Fibroblast of lung (primary cell): Measurements from ENCODE around the gene RAB25. TPM values are rescaled to one million over a fixed set of nuclear protein-coding genes. Genes with fewer than 3 reads are reported as not detected.
A peak's percentile ranks its signal among the peaks of the same experiment; 100 is the strongest.

Experiments used
- DNase-seq, 2 donors: peaks; one replicate each; pipeline versions ENCODE4 v3.0.0 to v3.0.0-alpha.2; 2010; ENCODE audit warnings: low read depth in 2 of 2
- H2AFZ ChIP-seq: 2 replicates; pipeline ENCODE4 v1.5.1; 2012; ENCODE audit warnings: low read length, control low read depth, inconsistent platforms
- H3K27ac ChIP-seq: 2 replicates; pipeline ENCODE4 v1.5.1; 2011; ENCODE audit warnings: low read length, control low read depth; ENCODE audit not compliant: insufficient read depth
- H3K27me3 ChIP-seq: 2 replicates; pipeline ENCODE4 v1.5.1; 2011; ENCODE audit warnings: mild to moderate bottlenecking, low read length; ENCODE audit not compliant: control insufficient read depth, insufficient read depth
- H3K36me3 ChIP-seq: 2 replicates; pipeline ENCODE4 v1.5.1; 2011; ENCODE audit warnings: low read length; ENCODE audit not compliant: control insufficient read depth, insufficient read depth
- H3K4me1 ChIP-seq: 2 replicates; pipeline ENCODE4 v1.5.1; 2011; ENCODE audit warnings: low read length; ENCODE audit not compliant: control insufficient read depth, insufficient read depth; ENCODE audit errors: extremely low read depth
- H3K4me2 ChIP-seq: 2 replicates; pipeline ENCODE4 v1.5.1; 2011; ENCODE audit warnings: low read length, control low read depth; ENCODE audit not compliant: insufficient read depth; ENCODE audit errors: extremely low read depth
- H3K4me3 ChIP-seq, 4 experiments: fragments of 200-600 bp in 1 of 4; sonication (generic) in 1 of 4; replicated peaks in 1 of 4; 2 replicates each; pipeline ENCODE4 v1.5.1; 2011 to 2016; ENCODE audit warnings: low read length in 4 of 4, low read depth in 3 of 4, mild to moderate bottlenecking in 3 of 4, control low read depth in 2 of 4, inconsistent platforms in 1 of 4, mixed read lengths in 1 of 4; ENCODE audit not compliant: insufficient read depth in 1 of 4; ENCODE audit errors: control extremely low read depth in 1 of 4
- H3K79me2 ChIP-seq: 2 replicates; pipeline ENCODE4 v1.5.1; 2012; ENCODE audit warnings: mild to moderate bottlenecking, low read length, inconsistent platforms; ENCODE audit not compliant: control insufficient read depth, insufficient read depth
- H3K9ac ChIP-seq: 2 replicates; pipeline ENCODE4 v1.5.1; 2011; ENCODE audit warnings: mild to moderate bottlenecking, low read length, control low read depth; ENCODE audit not compliant: insufficient read depth
- H3K9me3 ChIP-seq: 2 replicates; pipeline ENCODE4 v1.5.1; 2012; ENCODE audit warnings: low read depth, low read length; ENCODE audit not compliant: control insufficient read depth, insufficient read depth
- H4K20me1 ChIP-seq: 2 replicates; pipeline ENCODE4 v1.5.1; 2011; ENCODE audit warnings: low read length; ENCODE audit not compliant: control insufficient read depth, insufficient read depth; ENCODE audit errors: extremely low read depth
- CTCF ChIP-seq, 2 donors: IDR thresholded peaks in 1 of 2; conservative IDR thresholded peaks in 1 of 2; 1 replicate in 1 of 2; 2 replicates in 1 of 2; pipeline ENCODE4 v1.5.1; 2011 to 2012; ENCODE audit warnings: low read length in 2 of 2, control low read depth in 1 of 2, inconsistent platforms in 1 of 2, low read depth in 1 of 2, mild to moderate bottlenecking in 1 of 2
- EZH2 ChIP-seq: IDR thresholded peaks from 2 replicates; pipeline ENCODE4 v1.5.1; 2012; ENCODE audit warnings: low read length, control low read depth, mild to moderate bottlenecking; ENCODE audit errors: missing control alignments
- polyA plus RNA-seq, 2 donors: library from polyadenylated mRNA; depleted of rRNA in 1 of 2; stranded (reverse) in 1 of 2; unstranded in 1 of 2; fragments of >200 nt; gene quantifications; 2 replicates each; pipeline ENCODE4 v1.2.1, GENCODE V29; 2011 to 2012; ENCODE audit warnings: missing spikeins in 1 of 2
- total RNA-seq: library from RNA; depleted of rRNA; stranded (reverse); fragments of >200 nt; gene quantifications from 2 replicates; pipeline ENCODE4 v1.2.1, GENCODE V29; 2014

Gene RAB25
- total and polyA plus RNA-seq, 2 donors (not counting 1 experiment from before 2014, with no cell fraction given): not detected

- no peaks in the 10 kb centered on the region for H3K9me3 ChIP-seq
- H3K9ac ChIP-seq: no peak overlapping the region
- no peak overlapping the region for H3K4me2 ChIP-seq
Measured at GRCh38 chr1:156100205-156100995, 39.4 kb downstream of the RAB25 start.

GRCh38 chr1:156101880-156102279, 40.9 kb downstream of the RAB25 start:
- Histone ChIP-seq H4K20me1 (no peaks in the 10 kb centered on the region), H3K4me1 (peaks cover 45% of the 10 kb centered on the region), H3K9me3 (no peaks in the 10 kb centered on the region), H3K4me3 (no peak overlapping the region), H3K79me2 (peaks cover 7% of the 10 kb centered on the region), H3K27ac (peak overlapping the region; percentile 99), H2AFZ (no peak overlapping the region), H3K36me3 (no peaks in the 10 kb centered on the region), H3K9ac (no peak overlapping the region), H3K27me3 (no peaks in the 10 kb centered on the region), H3K4me2 (no peak overlapping the region)
- no peak for TF ChIP-seq EZH2
- DNase-seq: no peak

More at GRCh38 chr1:156100205-156100995, 39.4 kb downstream of the RAB25 start:
- no peak overlapping the region for H2AFZ ChIP-seq
- no peaks in the 10 kb centered on the region for H3K36me3 ChIP-seq
- no peaks in the 10 kb centered on the region for H4K20me1 ChIP-seq
- H3K4me3 ChIP-seq: no peak overlapping the region
- DNase-seq: no peak
- no peak overlapping the region for H3K27ac ChIP-seq
- TF ChIP-seq CTCF (conservative IDR thresholded peaks at IDR 0.05 in 1 of 2, IDR thresholded peaks at IDR 0.05 in 1 of 2; ENCODE audit: low read depth in 1 of 2, low read length in 2 of 2) (no peak), EZH2 (no peak)
- H3K4me1 ChIP-seq: peaks cover 43% of the 10 kb centered on the region
- H3K79me2 ChIP-seq: peaks cover 7% of the 10 kb centered on the region
- H3K27me3 ChIP-seq: no peaks in the 10 kb centered on the region

- DNase-seq: peak; percentile 51 to 70
- Histone ChIP-seq H3K4me1 (peaks cover 45% of the 10 kb centered on the region), H3K4me3 (peak overlapping the region in 2 of 4 experiments; percentile 6 to 48), H3K9me3 (no peaks in the 10 kb centered on the region), H2AFZ (peak overlapping the region; percentile 24), H4K20me1 (no peaks in the 10 kb centered on the region), H3K27ac (peak overlapping the region; percentile 99), H3K27me3 (no peaks in the 10 kb centered on the region), H3K36me3 (no peaks in the 10 kb centered on the region), H3K9ac (peak overlapping the region; percentile 80), H3K79me2 (peaks cover 7% of the 10 kb centered on the region), H3K4me2 (peak overlapping the region; percentile 91)
- no peak for TF ChIP-seq EZH2
- TF ChIP-seq CTCF (conservative IDR thresholded peaks at IDR 0.05 in 1 of 2, IDR thresholded peaks at IDR 0.05 in 1 of 2; ENCODE audit: low read depth in 1 of 2, low read length in 2 of 2): no peak
Measured at GRCh38 chr1:156102633-156103511, 41.9 kb downstream of the RAB25 start.
